H1 (cell line): ENCODE results near the gene ATP9B. TPM values are rescaled to one million over a fixed set of nuclear protein-coding genes. Genes with fewer than 3 reads are reported as not detected.

Experiments used
- CTCF ChIA-PET: fragments of 300-600 bp; sonication (Branson Sonifier 250); formaldehyde crosslinking; loops from one replicate; lab custom pipeline; 2021; ENCODE audit not compliant: partially characterized antibody; lab: Charles Lee
- POLR2A ChIA-PET: fragments of 300-600 bp; sonication (Branson Sonifier 250); formaldehyde crosslinking; loops from one replicate; lab custom pipeline; 2021; ENCODE audit warnings: inconsistent platforms; ENCODE audit not compliant: partially characterized antibody; lab: Charles Lee
- DNase-seq, 2 experiments: peaks; one replicate each; pipeline versions ENCODE4 v3.0.0 to v3.0.0-alpha.2; 2010 to 2022; ENCODE audit warnings: low spot score in 2 of 2, low read depth in 1 of 2, mixed read lengths in 1 of 2
- FAIRE-seq: peaks from 2 replicates; lab custom pipeline; 2011; peaks lifted over from hg19 to GRCh38; lab: Jason Lieb, UNC
- H2AFZ ChIP-seq: 2 replicates; pipeline ENCODE4 v1.8.1; 2012; ENCODE audit warnings: low read length, inconsistent platforms
- H2AK5ac ChIP-seq: 2 replicates; pipeline ENCODE4 v1.6.1; 2013; ENCODE audit warnings: low read depth, low read length
- H2BK120ac ChIP-seq: replicated peaks from 2 replicates; pipeline ENCODE3; 2013; ENCODE audit warnings: low read depth, low read length, inconsistent platforms
- H2BK12ac ChIP-seq: 2 replicates; pipeline ENCODE4 v1.6.1; 2013; ENCODE audit warnings: low read depth, low read length
- H2BK15ac ChIP-seq: 2 replicates; pipeline ENCODE4 v1.6.1; 2013; ENCODE audit warnings: low read length
- H2BK20ac ChIP-seq: 2 replicates; pipeline ENCODE4 v1.6.1; 2013; ENCODE audit warnings: low read length
- H2BK5ac ChIP-seq: 2 replicates; pipeline ENCODE4 v1.6.1; 2013; ENCODE audit warnings: low read depth, low read length
- H3K14ac ChIP-seq: 2 replicates; pipeline ENCODE4 v1.6.1; 2013; ENCODE audit warnings: inconsistent platforms; ENCODE audit not compliant: insufficient read length
- H3K18ac ChIP-seq: 2 replicates; pipeline ENCODE4 v1.6.1; 2013; ENCODE audit warnings: low read length; ENCODE audit errors: extremely low read depth
- H3K23ac ChIP-seq: 2 replicates; pipeline ENCODE4 v1.6.1; 2013; ENCODE audit warnings: inconsistent platforms; ENCODE audit not compliant: insufficient read length
- H3K23me2 ChIP-seq: 2 replicates; pipeline ENCODE4 v1.6.1; 2013; ENCODE audit warnings: low read depth, low read length
- H3K27ac ChIP-seq: 2 replicates; pipeline ENCODE4 v1.6.1; 2011; ENCODE audit warnings: low read depth, low read length, inconsistent platforms
- H3K27me3 ChIP-seq, 4 experiments: replicated peaks in 1 of 4; 1 replicate in 1 of 4; 2 replicates in 3 of 4; pipeline versions ENCODE4 v1.6.1 to v1.8.1; 2011 to 2013; ENCODE audit warnings: low read length in 3 of 4, mild to moderate bottlenecking in 3 of 4, inconsistent platforms in 2 of 4, mixed read lengths in 2 of 4, moderate library complexity in 1 of 4; ENCODE audit not compliant: control insufficient read depth in 3 of 4, insufficient read depth in 3 of 4; ENCODE audit errors: extremely low read depth in 1 of 4
- H3K36me3 ChIP-seq, 4 experiments: 2 replicates each; pipeline versions ENCODE4 v1.6.1 to v1.8.1; 2011 to 2013; ENCODE audit warnings: mild to moderate bottlenecking in 4 of 4, low read length in 3 of 4, moderate library complexity in 2 of 4, control low read depth in 1 of 4, inconsistent platforms in 1 of 4; ENCODE audit not compliant: insufficient read depth in 4 of 4, control insufficient read depth in 2 of 4
- H3K4ac ChIP-seq: replicated peaks from 2 replicates; pipeline ENCODE3; 2013; ENCODE audit warnings: low read length, low read depth, mixed read lengths, inconsistent platforms; ENCODE audit not compliant: insufficient read length
- H3K4me1 ChIP-seq, 4 experiments: replicated peaks in 1 of 4; 1 replicate in 1 of 4; 2 replicates in 3 of 4; pipeline versions ENCODE4 v1.6.1 to v1.8.1; 2011 to 2013; ENCODE audit warnings: low read length in 3 of 4, inconsistent platforms in 2 of 4, mixed read lengths in 1 of 4; ENCODE audit not compliant: insufficient read depth in 4 of 4, control insufficient read depth in 3 of 4
- H3K4me2 ChIP-seq, 2 experiments: 2 replicates each; pipeline versions ENCODE4 v1.6.1 to v1.8.1; 2011 to 2013; ENCODE audit warnings: low read depth in 2 of 2, low read length in 2 of 2, control low read depth in 1 of 2, inconsistent platforms in 1 of 2, mild to moderate bottlenecking in 1 of 2; ENCODE audit not compliant: insufficient read depth in 1 of 2
- H3K4me3 ChIP-seq, 4 experiments: fragments of 200-600, 300-600 bp in 1 of 4; sonication (generic), shearing (Covaris generic), sonication (Bioruptor Twin) in 1 of 4; 2 replicates each; pipeline versions ENCODE4 v1.5.1 to v1.8.1; 2011 to 2016; ENCODE audit warnings: low read length in 4 of 4, low read depth in 3 of 4, control low read depth in 2 of 4, inconsistent platforms in 2 of 4, mild to moderate bottlenecking in 2 of 4, mixed read lengths in 1 of 4, moderate library complexity in 1 of 4; ENCODE audit not compliant: insufficient read depth in 2 of 4; ENCODE audit errors: extremely low read depth in 1 of 4
- H3K56ac ChIP-seq: replicated peaks from 2 replicates; pipeline ENCODE3; 2013; ENCODE audit warnings: low read depth, mild to moderate bottlenecking, mixed read lengths, low read length, inconsistent platforms; ENCODE audit not compliant: insufficient read length
- H3K79me1 ChIP-seq: 2 replicates; pipeline ENCODE4 v1.6.1; 2013; ENCODE audit warnings: low read depth, low read length, control low read depth
- H3K79me2 ChIP-seq, 2 experiments: 2 replicates each; pipeline versions ENCODE4 v1.6.1 to v1.8.1; 2012 to 2013; ENCODE audit warnings: low read length in 2 of 2, mild to moderate bottlenecking in 2 of 2, inconsistent platforms in 1 of 2; ENCODE audit not compliant: insufficient read depth in 2 of 2, control insufficient read depth in 1 of 2
- H3K9ac ChIP-seq, 4 experiments: replicated peaks in 1 of 4; 1 replicate in 1 of 4; 2 replicates in 3 of 4; pipeline versions ENCODE4 v1.6.1 to v1.8.1; 2011 to 2013; ENCODE audit warnings: low read depth in 3 of 4, low read length in 3 of 4, control low read depth in 2 of 4, mild to moderate bottlenecking in 2 of 4, moderate library complexity in 2 of 4, inconsistent platforms in 1 of 4; ENCODE audit errors: extremely low read depth in 1 of 4
- H3K9me3 ChIP-seq, 2 experiments: 2 replicates each; pipeline versions ENCODE4 v1.6.1 to v1.8.1; 2012 to 2013; ENCODE audit warnings: mild to moderate bottlenecking in 2 of 2, moderate library complexity in 2 of 2, control low read depth in 1 of 2, inconsistent platforms in 1 of 2, low read depth in 1 of 2, low read length in 1 of 2, mixed read lengths in 1 of 2; ENCODE audit not compliant: insufficient read depth in 2 of 2
- H4K20me1 ChIP-seq, 2 experiments: replicated peaks in 1 of 2; 2 replicates each; pipeline versions ENCODE3 to v1.8.1; 2011 to 2013; ENCODE audit warnings: inconsistent platforms in 2 of 2, low read length in 2 of 2, mild to moderate bottlenecking in 1 of 2; ENCODE audit not compliant: insufficient read depth in 2 of 2, control insufficient read depth in 1 of 2
- H4K5ac ChIP-seq: 2 replicates; pipeline ENCODE4 v1.6.1; 2013; ENCODE audit warnings: low read length, low read depth, mixed read lengths, inconsistent platforms; ENCODE audit not compliant: insufficient read length
- H4K8ac ChIP-seq: 2 replicates; pipeline ENCODE4 v1.8.0; 2013; ENCODE audit warnings: mild to moderate bottlenecking, moderate library complexity, low read length, inconsistent platforms; ENCODE audit not compliant: insufficient read depth; ENCODE audit errors: extremely low read depth
- H4K91ac ChIP-seq: replicated peaks from 2 replicates; pipeline ENCODE3; 2013; ENCODE audit warnings: low read length, mixed read lengths, inconsistent platforms; ENCODE audit not compliant: insufficient read length
- BACH1 ChIP-seq: IDR thresholded peaks from 2 replicates; pipeline ENCODE4 v1.6.1; 2012; ENCODE audit warnings: low read length, improper control_type of control experiment
- EP300 ChIP-seq, 2 experiments: IDR thresholded peaks; 1 replicate in 1 of 2; 2 replicates in 1 of 2; pipeline ENCODE4 v1.6.1; 2011 to 2012; ENCODE audit warnings: low read depth in 2 of 2, low read length in 2 of 2, mild to moderate bottlenecking in 2 of 2, borderline replicate concordance in 1 of 2, inconsistent platforms in 1 of 2, moderate library complexity in 1 of 2
- HDAC6 ChIP-seq: IDR thresholded peaks from one replicate; pipeline ENCODE4 v1.7.1; 2012; ENCODE audit warnings: low read depth, mild to moderate bottlenecking, inconsistent platforms, low read length, moderate library complexity
- KDM4A ChIP-seq: IDR thresholded peaks from one replicate; pipeline ENCODE4 v1.7.1; 2012; ENCODE audit warnings: low read depth, mild to moderate bottlenecking, moderate library complexity, low read length, inconsistent platforms; ENCODE audit not compliant: severe bottlenecking
- NRF1 ChIP-seq: IDR thresholded peaks from 2 replicates; pipeline ENCODE4 v1.6.1; 2011; ENCODE audit warnings: mild to moderate bottlenecking, low read depth, low read length, improper control_type of control experiment
- RAD21 ChIP-seq, 2 experiments: IDR thresholded peaks in 1 of 2; conservative IDR thresholded peaks in 1 of 2; 2 replicates each; pipeline ENCODE4 v1.6.1; 2011; ENCODE audit warnings: low read depth in 2 of 2, low read length in 2 of 2, improper control_type of control experiment in 1 of 2, inconsistent platforms in 1 of 2, mild to moderate bottlenecking in 1 of 2, moderate library complexity in 1 of 2
- SIN3A ChIP-seq, 2 experiments: IDR thresholded peaks in 1 of 2; conservative IDR thresholded peaks in 1 of 2; 2 replicates each; pipeline ENCODE4 v1.6.1; 2011 to 2012; ENCODE audit warnings: low read length in 2 of 2, improper control_type of control experiment in 1 of 2, low read depth in 1 of 2, mild to moderate bottlenecking in 1 of 2
- SP2 ChIP-seq: IDR thresholded peaks from 2 replicates; pipeline ENCODE4 v1.6.1; 2012; ENCODE audit warnings: mild to moderate bottlenecking, low read length, inconsistent platforms
- WGBS, 2 experiments: shearing (Covaris generic) in 1 of 2; methylation state at CpG; one replicate each; pipeline versions ENCODE4 v1.1.6 to v1.1.7; 2013 to 2015; ENCODE audit warnings: low lambda C conversion rate in 2 of 2, mixed read lengths in 2 of 2, inconsistent platforms in 1 of 2, low coverage in 1 of 2, missing lambda C conversion rate in 1 of 2; ENCODE audit not compliant: insufficient replicate concordance in 2 of 2, insufficient coverage in 1 of 2, insufficient read length in 1 of 2; ENCODE audit errors: extremely low coverage in 1 of 2, missing lambda C conversion rate in 1 of 2; 5-methylcytosine and 5-hydroxymethylcytosine counted together
- polyA plus RNA-seq, 7 experiments: library from polyadenylated mRNA; depleted of rRNA in 3 of 7; stranded (reverse) in 5 of 7; unstranded in 2 of 7; fragments of >200 nt in 5 of 7; fragments of 200-250 nt in 2 of 7; gene quantifications; 1 replicate in 5 of 7; 2 replicates in 1 of 7; 4 replicates in 1 of 7; pipeline versions ENCODE4 v1.2.1 to v1.2.3, GENCODE V29; 2011 to 2013; ENCODE audit warnings: missing spikeins in 2 of 7, mixed read lengths in 2 of 7
- total RNA-seq: library from RNA; stranded (reverse); fragmentation: NEBNext Ultra II Directional; extraction: Animal tissue kit (Norgen Biotek cat#: 25700); gene quantifications from 2 replicates; pipeline ENCODE4 v1.2.1, GENCODE V29; 2021
- TF ChIP-seq, protein P1 (sequence below): IDR thresholded peaks from 2 replicates; pipeline ENCODE4 v1.6.1; 2011; ENCODE audit warnings: low read depth, mild to moderate bottlenecking, low read length; ENCODE audit not compliant: insufficient read depth
- TF ChIP-seq, protein P2 (sequence below): IDR thresholded peaks from 2 replicates; pipeline ENCODE4 v1.6.1; 2011; ENCODE audit warnings: low read length, improper control_type of control experiment
- TF ChIP-seq, protein P3 (sequence below): IDR thresholded peaks from 2 replicates; pipeline ENCODE4 v1.6.1; 2012; ENCODE audit warnings: inconsistent platforms

Gene ATP9B
- total and polyA plus RNA-seq, 2 of the 8 experiments (the other 6 are each of a cell fraction or from before 2014, with no cell fraction given), result 15.1 to 21.7 TPM

DNA sequence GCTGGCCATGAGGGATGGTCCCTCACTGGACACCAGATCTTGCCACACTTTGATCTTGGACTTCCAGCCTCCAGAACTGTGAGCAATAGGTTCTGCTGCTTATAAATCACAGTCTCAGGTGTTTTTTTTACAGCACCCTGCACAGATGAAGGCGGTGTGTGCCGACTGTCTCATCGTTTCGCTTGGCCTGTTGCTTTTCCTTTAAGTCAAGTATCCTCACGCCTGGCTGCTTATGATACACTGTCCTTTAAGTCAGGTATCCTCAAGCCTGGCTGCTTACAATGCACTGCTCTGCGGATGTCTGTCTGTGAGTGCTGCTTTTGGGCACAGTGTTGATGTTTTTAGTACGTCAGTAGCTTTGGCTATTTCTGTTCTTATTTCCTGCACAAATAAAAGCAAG is 49.3 kb upstream of the ATP9B start:
- Histone ChIP-seq H3K4me1 (no peaks in the 10 kb centered on the region), H3K4ac (no peak overlapping the region), H3K27me3 (no peaks in the 10 kb centered on the region), H3K9me3 (peaks cover 11 to 14% of the 10 kb centered on the region in 2 experiments), H3K56ac (no peak overlapping the region), H2BK120ac (no peak overlapping the region), H4K91ac (no peak overlapping the region), H3K23ac (no peak overlapping the region), H4K20me1 (no peaks in the 10 kb centered on the region), H3K4me3 (no peak overlapping the region), H2BK12ac (no peak overlapping the region), H3K23me2 (no peaks in the 10 kb centered on the region), H3K27ac (no peak overlapping the region), H3K79me1 (no peaks in the 10 kb centered on the region), H3K36me3 (no peaks in the 10 kb centered on the region), H3K4me2 (no peak overlapping the region), H2BK15ac (no peak overlapping the region), H3K9ac (no peak overlapping the region), H3K14ac (no peak overlapping the region), H3K18ac (no peak overlapping the region), H2BK20ac (no peak overlapping the region), H2AFZ (no peak overlapping the region), H4K5ac (no peak overlapping the region), H2BK5ac (no peak overlapping the region), H2AK5ac (no peak overlapping the region), H3K79me2 (no peaks in the 10 kb centered on the region), H4K8ac (no peak overlapping the region)
- CTCF ChIA-PET, result interaction anchor here (1.4 kb wide), 1 partner anchor 34 kb away, joined by 3 read pairs; no protein-coding TSS in a partner anchor
- 93% methylated on average over 7 of the region's 7 CpGs; no CpG with 5 or more reads in 1 of the 2 experiments for WGBS, 2 experiments
- no peak for FAIRE-seq
- POLR2A ChIA-PET, result interaction anchor here (1.0 kb wide), 1 partner anchor 29 kb away, joined by 3 read pairs; no protein-coding TSS in a partner anchor
- no peak for DNase-seq
- TF ChIP-seq BACH1 (no peak), SP2 (no peak), RAD21 (IDR thresholded peaks at IDR 0.05 in 1 of 2, conservative IDR thresholded peaks at IDR 0.05 in 1 of 2; ENCODE audit: low read depth in 2 of 2, low read length in 2 of 2) (no peak), NRF1 (no peak), KDM4A (no peak), SIN3A (conservative IDR thresholded peaks at IDR 0.05 in 1 of 2, IDR thresholded peaks at IDR 0.05 in 1 of 2; ENCODE audit: low read depth in 1 of 2, low read length in 2 of 2) (no peak), EP300 (IDR thresholded peaks at IDR 0.05; ENCODE audit: borderline replicate concordance in 1 of 2, low read depth in 2 of 2, low read length in 2 of 2) (no peak), HDAC6 (no peak)
- TF ChIP-seq, protein P1, sequence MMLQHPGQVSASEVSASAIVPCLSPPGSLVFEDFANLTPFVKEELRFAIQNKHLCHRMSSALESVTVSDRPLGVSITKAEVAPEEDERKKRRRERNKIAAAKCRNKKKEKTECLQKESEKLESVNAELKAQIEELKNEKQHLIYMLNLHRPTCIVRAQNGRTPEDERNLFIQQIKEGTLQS, result no peak
- TF ChIP-seq, protein P2, sequence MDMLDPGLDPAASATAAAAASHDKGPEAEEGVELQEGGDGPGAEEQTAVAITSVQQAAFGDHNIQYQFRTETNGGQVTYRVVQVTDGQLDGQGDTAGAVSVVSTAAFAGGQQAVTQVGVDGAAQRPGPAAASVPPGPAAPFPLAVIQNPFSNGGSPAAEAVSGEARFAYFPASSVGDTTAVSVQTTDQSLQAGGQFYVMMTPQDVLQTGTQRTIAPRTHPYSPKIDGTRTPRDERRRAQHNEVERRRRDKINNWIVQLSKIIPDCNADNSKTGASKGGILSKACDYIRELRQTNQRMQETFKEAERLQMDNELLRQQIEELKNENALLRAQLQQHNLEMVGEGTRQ, result no peak
- TF ChIP-seq, protein P3, sequence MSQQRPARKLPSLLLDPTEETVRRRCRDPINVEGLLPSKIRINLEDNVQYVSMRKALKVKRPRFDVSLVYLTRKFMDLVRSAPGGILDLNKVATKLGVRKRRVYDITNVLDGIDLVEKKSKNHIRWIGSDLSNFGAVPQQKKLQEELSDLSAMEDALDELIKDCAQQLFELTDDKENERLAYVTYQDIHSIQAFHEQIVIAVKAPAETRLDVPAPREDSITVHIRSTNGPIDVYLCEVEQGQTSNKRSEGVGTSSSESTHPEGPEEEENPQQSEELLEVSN, result no peak
